Measurements from ENCODE around the gene FKRP.

DNA sequence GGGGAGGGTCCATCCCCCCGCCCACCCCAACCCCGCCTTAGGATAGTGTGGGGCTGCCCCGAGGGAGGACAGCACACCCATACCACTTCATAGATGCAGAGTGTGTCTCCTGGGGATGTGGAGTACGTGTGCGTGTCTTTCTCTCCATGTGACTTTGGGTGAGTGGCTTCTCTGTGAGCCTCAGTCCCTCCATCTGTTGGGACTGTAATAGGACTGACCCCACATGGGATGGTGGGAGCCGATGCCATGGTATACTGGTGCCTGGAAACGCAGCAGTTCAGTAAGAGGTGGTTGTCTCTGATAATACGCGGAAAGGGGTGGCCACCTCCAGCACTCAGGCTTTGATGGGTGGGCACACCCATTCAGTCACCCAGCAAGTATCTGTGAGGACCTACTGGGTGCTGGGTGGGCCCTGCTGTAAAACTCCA lies 28.1 kb upstream of the FKRP start:
- no peak for TF ChIP-seq CTCF (conservative IDR thresholded peaks at IDR 0.05 in 1 of 2, IDR thresholded peaks at IDR 0.05 in 1 of 2; ENCODE audit: low read depth in 1 of 2, low read length in 2 of 2)
- no peak for TF ChIP-seq EZH2 (IDR thresholded peaks at IDR 0.05; ENCODE audit: low read length, missing control alignments)
